ENCODE data around the gene PRR33. TPM values are rescaled to one million over a fixed set of nuclear protein-coding genes. Genes with fewer than 3 reads are reported as not detected.

PRR33 gene
- total and polyA plus RNA-seq, 4 donors: not detected

DNA sequence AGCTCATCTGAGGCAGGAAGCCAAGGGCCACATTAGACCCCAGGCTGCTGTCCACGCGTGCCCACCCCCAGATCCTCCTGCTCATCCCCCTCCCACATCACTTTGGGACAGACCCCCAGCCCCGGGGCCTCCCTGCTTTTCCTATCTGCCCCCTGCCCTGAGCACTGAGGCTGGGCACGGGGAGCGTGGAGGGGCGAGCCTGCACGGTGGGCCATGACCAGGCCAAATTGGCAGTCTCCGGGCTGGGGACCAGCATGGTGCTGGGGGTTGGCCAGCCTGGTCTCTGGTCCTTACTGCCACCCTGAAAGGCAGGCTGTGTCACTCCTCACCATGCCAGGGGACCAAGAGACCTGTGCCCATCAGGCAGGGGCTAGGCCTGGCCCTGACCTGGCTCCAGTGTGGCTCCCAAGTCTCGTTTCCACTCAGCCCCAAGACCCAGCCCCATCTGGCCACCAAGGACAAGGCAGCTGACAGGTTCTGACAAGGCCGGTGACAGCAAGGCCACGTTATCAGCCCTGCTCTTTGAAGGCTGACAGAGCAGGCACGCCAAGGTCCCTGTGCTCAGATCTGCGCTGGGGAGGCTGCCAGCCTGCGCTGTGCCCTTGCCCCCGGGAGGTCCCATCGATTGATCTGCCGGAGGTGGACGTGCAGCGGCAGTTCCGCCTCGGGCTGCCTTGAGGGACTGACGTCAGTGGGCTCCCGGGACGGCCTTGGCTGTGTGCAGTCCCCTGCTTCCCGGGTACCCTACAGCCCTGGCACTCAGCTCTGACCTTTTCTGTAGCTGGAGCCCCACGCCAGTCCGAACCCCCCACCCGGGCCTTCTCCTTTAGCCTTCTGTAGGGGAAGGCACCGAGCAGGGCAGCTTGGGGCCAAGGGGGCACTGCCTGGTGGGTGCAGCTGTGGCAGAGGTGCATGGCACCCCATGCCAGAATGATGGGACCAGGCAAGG is 49.3 kb downstream of the PRR33 start:
- TF ChIP-seq YY1 (IDR thresholded peaks at IDR 0.05) (no peak), NR2F2 (IDR thresholded peaks at IDR 0.05) (peak; percentile 35)
- peak; percentile 64 for DNase-seq (ENCODE audit: low spot score)
- Histone ChIP-seq H3K27ac (ENCODE audit: low read depth in 1 of 2, low read length in 2 of 2) (no peak overlapping the region), H3K27me3 (ENCODE audit: control insufficient read depth in 4 of 4, insufficient read depth in 4 of 4, low read length in 3 of 4) (no peaks in the 10 kb centered on the region), H3K9ac (ENCODE audit: low read depth in 1 of 2, low read length in 2 of 2) (no peak overlapping the region), H3K9me3 (ENCODE audit: control insufficient read depth in 4 of 4, low read length in 3 of 4) (no peaks in the 10 kb centered on the region), H3K4me1 (ENCODE audit: control insufficient read depth in 4 of 4, insufficient read depth in 4 of 4, low read length in 3 of 4) (peaks cover 0 to 6% (median 3%) of the 10 kb centered on the region in 4 donors), H3K4me3 (ENCODE audit: low read depth in 1 of 3, low read length in 3 of 3) (no peak overlapping the region), H3K36me3 (ENCODE audit: control insufficient read depth in 4 of 4, insufficient read depth in 3 of 4, low read depth in 1 of 4, low read length in 3 of 4) (no peaks in the 10 kb centered on the region)
- WGBS: 70% methylated on average over 29 of the region's 29 CpGs

DNA sequence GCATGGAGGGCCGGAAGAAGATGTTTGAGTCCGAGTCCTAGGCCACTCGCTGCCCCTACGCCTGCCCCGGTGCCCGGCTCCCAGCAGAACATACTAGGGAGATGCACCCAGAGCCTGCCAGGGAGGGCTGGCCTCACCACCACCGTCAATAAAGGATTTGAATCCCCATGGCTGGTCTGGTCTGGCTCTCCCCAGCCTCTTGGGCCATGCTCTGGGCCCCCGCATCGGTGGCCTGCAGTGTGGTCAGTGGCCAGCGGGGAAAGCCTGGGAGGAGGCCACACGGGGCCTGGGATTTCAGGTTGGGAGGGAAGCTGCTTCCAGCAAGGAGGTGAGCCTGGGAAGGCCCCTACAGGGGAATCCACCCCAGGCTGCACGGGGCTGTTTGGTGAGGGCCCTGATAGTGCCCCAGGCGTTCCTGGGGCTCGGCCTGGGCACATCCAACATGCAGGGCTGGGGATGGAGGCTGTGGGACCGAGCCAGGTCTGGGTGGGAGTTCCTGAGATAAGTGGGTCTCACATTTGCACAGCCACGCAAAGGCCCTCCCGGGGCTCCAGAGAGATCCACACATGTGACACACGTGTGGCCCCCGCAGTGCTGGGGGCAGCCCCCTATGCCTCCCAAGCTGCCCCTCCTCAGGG is 50.1 kb downstream of the PRR33 start:
- no peak overlapping the region for H3K4me3 ChIP-seq (ENCODE audit: low read depth in 1 of 3, low read length in 3 of 3)
- no peaks in the 10 kb centered on the region for H3K9me3 ChIP-seq (ENCODE audit: control insufficient read depth in 4 of 4, low read length in 3 of 4)
- peaks cover 0 to 6% (median 3%) of the 10 kb centered on the region in 4 donors for H3K4me1 ChIP-seq (ENCODE audit: control insufficient read depth in 4 of 4, insufficient read depth in 4 of 4, low read length in 3 of 4)
- no peak for DNase-seq (ENCODE audit: low spot score)
- 95% methylated on average over 19 of the region's 19 CpGs for WGBS
- no peak overlapping the region for H3K27ac ChIP-seq (ENCODE audit: low read depth in 1 of 2, low read length in 2 of 2)
- H3K27me3 ChIP-seq (ENCODE audit: control insufficient read depth in 4 of 4, insufficient read depth in 4 of 4, low read length in 3 of 4): no peaks in the 10 kb centered on the region
- TF ChIP-seq RXRA (IDR thresholded peaks at IDR 0.05) (no peak), FOXA1 (IDR thresholded peaks at IDR 0.05) (no peak), HNF4A (conservative IDR thresholded peaks at IDR 0.05) (no peak), HNF4G (IDR thresholded peaks at IDR 0.05) (no peak), TAF1 (conservative IDR thresholded peaks at IDR 0.05) (no peak), SP1 (IDR thresholded peaks at IDR 0.05) (no peak), RAD21 (IDR thresholded peaks at IDR 0.05) (no peak), NR2F2 (IDR thresholded peaks at IDR 0.05) (no peak), YY1 (IDR thresholded peaks at IDR 0.05) (no peak)
- TF ChIP-seq, protein P1, sequence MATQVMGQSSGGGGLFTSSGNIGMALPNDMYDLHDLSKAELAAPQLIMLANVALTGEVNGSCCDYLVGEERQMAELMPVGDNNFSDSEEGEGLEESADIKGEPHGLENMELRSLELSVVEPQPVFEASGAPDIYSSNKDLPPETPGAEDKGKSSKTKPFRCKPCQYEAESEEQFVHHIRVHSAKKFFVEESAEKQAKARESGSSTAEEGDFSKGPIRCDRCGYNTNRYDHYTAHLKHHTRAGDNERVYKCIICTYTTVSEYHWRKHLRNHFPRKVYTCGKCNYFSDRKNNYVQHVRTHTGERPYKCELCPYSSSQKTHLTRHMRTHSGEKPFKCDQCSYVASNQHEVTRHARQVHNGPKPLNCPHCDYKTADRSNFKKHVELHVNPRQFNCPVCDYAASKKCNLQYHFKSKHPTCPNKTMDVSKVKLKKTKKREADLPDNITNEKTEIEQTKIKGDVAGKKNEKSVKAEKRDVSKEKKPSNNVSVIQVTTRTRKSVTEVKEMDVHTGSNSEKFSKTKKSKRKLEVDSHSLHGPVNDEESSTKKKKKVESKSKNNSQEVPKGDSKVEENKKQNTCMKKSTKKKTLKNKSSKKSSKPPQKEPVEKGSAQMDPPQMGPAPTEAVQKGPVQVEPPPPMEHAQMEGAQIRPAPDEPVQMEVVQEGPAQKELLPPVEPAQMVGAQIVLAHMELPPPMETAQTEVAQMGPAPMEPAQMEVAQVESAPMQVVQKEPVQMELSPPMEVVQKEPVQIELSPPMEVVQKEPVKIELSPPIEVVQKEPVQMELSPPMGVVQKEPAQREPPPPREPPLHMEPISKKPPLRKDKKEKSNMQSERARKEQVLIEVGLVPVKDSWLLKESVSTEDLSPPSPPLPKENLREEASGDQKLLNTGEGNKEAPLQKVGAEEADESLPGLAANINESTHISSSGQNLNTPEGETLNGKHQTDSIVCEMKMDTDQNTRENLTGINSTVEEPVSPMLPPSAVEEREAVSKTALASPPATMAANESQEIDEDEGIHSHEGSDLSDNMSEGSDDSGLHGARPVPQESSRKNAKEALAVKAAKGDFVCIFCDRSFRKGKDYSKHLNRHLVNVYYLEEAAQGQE (IDR thresholded peaks at IDR 0.05): no peak
- TF ChIP-seq, protein P2, sequence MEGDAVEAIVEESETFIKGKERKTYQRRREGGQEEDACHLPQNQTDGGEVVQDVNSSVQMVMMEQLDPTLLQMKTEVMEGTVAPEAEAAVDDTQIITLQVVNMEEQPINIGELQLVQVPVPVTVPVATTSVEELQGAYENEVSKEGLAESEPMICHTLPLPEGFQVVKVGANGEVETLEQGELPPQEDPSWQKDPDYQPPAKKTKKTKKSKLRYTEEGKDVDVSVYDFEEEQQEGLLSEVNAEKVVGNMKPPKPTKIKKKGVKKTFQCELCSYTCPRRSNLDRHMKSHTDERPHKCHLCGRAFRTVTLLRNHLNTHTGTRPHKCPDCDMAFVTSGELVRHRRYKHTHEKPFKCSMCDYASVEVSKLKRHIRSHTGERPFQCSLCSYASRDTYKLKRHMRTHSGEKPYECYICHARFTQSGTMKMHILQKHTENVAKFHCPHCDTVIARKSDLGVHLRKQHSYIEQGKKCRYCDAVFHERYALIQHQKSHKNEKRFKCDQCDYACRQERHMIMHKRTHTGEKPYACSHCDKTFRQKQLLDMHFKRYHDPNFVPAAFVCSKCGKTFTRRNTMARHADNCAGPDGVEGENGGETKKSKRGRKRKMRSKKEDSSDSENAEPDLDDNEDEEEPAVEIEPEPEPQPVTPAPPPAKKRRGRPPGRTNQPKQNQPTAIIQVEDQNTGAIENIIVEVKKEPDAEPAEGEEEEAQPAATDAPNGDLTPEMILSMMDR (IDR thresholded peaks at IDR 0.05; ENCODE audit: low read depth, low read length, missing input control): no peak
- TF ChIP-seq, protein P3, sequence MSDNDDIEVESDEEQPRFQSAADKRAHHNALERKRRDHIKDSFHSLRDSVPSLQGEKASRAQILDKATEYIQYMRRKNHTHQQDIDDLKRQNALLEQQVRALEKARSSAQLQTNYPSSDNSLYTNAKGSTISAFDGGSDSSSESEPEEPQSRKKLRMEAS (IDR thresholded peaks at IDR 0.05): no peak
- TF ChIP-seq, protein P4, sequence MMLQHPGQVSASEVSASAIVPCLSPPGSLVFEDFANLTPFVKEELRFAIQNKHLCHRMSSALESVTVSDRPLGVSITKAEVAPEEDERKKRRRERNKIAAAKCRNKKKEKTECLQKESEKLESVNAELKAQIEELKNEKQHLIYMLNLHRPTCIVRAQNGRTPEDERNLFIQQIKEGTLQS (IDR thresholded peaks at IDR 0.05): no peak
- TF ChIP-seq, protein P5, sequence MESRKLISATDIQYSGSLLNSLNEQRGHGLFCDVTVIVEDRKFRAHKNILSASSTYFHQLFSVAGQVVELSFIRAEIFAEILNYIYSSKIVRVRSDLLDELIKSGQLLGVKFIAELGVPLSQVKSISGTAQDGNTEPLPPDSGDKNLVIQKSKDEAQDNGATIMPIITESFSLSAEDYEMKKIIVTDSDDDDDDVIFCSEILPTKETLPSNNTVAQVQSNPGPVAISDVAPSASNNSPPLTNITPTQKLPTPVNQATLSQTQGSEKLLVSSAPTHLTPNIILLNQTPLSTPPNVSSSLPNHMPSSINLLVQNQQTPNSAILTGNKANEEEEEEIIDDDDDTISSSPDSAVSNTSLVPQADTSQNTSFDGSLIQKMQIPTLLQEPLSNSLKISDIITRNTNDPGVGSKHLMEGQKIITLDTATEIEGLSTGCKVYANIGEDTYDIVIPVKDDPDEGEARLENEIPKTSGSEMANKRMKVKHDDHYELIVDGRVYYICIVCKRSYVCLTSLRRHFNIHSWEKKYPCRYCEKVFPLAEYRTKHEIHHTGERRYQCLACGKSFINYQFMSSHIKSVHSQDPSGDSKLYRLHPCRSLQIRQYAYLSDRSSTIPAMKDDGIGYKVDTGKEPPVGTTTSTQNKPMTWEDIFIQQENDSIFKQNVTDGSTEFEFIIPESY (IDR thresholded peaks at IDR 0.05): no peak
- no peaks in the 10 kb centered on the region for H3K36me3 ChIP-seq (ENCODE audit: control insufficient read depth in 4 of 4, insufficient read depth in 3 of 4, low read depth in 1 of 4, low read length in 3 of 4)
- H3K9ac ChIP-seq (ENCODE audit: low read depth in 1 of 2, low read length in 2 of 2): no peak overlapping the region
